ENCODE results near the gene MYH1.

Gene MYH1

DNA sequence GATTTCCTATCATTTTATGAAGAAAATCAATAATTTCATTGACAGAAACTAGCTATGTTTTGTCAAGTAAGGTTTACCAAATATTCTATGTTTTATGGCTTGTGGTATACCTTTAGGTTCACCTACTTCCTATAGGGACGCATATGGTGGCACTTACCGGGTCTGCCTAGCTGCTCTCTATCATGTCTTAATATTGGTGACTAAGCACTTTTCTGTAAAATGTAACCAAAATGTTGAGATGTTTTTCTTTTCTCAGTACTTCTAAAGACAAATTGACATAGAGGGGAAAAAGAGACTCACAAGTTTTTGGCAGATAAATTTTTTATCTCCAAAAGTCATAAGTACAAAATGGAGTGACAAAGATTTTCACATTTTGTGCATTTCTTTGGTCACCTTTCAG is 26.3 kb downstream of the MYH1 start:
- DNase-seq (ENCODE audit: low read depth in 3 of 3, low spot score in 1 of 3) = no peak

DNA sequence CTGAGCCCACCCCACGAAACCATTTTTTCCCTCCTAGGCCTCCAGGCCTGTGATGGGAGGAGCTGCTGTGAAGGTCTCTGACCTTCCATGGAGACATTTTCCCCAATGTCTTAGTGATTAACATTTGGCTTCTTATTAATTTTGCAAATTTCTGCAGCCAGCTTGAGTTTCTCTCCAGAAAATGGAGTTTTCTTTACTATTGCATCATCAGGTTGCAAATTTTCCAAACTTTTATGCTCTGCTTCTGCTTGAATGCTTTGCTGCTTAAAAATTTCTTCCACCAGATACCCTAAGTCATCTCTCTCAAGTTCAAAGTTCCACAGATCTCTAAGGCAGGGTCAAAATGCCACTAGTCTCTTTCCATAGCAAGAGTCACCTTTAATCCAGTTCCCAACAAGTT is 36.1 kb downstream of the MYH1 start:
- DNase-seq (ENCODE audit: low read depth in 3 of 3, low spot score in 1 of 3) = no peak

DNA sequence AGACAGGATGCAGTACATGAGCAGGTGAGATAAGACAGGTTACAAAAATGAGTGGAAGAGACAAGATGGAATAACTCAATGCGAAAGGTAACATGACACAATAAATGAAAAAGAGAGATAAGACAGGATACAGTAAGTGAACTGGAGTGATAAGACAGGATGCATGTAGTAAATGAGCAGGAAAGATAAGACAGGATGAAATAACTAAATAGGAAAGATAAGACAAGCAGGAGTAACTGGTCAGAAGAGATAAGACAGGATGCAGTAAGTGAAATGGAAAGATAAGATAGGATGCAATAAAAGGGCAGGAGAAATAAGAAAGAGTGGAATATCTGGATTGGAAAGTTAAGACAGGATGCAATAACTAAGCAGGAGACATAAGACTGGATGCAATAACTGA is 40.6 kb downstream of the MYH1 start:
- DNase-seq (ENCODE audit: low read depth in 3 of 3, low spot score in 1 of 3) = no peak

DNA sequence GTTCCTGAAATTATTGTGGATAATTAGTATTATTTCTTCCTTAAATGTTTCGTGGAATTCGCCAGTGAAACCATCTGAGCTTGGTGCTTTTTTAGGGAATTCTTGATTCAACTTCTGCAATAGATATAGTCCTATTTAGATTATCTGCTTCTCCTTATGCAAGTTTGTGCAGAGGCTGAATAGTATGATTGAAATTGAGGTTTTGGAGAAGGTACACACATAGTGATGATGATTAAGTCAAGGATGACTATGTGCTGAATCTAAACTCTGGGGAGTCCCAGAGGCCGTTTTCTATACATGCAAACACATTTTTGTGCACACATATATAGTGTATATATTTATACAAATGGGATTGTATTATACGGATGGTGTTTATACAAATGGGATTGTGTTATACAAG is 43.8 kb downstream of the MYH1 start:
- no peak for DNase-seq (ENCODE audit: low read depth in 3 of 3, low spot score in 1 of 3)

DNA sequence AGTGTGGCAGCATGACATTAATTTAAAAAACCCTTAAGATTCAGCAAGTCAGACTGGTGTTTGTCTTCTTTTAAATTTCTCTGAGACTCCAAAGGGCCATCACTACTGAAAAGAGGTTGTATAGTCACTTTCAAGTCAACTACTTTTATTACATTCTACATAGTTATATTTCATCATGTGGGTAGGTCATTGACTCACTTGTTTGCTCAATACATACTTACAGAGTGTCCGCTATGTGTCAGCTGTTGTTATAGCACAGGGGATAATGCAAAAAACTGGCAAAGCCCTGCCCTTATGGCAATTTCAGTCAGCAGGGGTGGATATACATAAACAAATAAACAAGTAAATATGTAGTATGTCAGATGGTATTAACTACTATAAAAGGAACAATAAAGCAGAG is 46.5 kb downstream of the MYH1 start:
- no peak for DNase-seq (ENCODE audit: low read depth in 3 of 3, low spot score in 1 of 3)

DNA sequence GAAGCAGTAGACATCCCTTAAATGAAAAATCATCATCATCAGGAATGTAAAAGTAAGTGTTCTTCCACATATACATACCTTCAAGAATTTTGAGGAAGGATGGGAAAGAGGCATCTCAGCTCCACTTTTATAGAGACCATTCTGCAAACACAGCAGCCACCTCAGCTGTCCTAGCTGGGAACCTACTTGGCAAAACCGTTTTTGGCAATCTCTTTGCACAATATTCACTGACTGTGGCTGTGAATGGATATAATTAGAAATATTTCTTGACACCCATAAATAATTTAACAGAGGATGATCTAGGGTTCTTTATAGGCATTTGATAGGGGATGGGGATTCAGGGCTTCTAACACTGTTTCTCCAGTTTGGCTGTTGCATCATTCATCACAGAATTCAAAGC is 48.9 kb downstream of the MYH1 start, which contains the start of gene MYH4:
Gene MYH4 (minus strand): TSS at position 101 of the 400 bp plus-strand sequence. CDS start 2,814 bp downstream, outside the sequence.
- no peak for DNase-seq (ENCODE audit: low read depth in 3 of 3, low spot score in 1 of 3)

DNA sequence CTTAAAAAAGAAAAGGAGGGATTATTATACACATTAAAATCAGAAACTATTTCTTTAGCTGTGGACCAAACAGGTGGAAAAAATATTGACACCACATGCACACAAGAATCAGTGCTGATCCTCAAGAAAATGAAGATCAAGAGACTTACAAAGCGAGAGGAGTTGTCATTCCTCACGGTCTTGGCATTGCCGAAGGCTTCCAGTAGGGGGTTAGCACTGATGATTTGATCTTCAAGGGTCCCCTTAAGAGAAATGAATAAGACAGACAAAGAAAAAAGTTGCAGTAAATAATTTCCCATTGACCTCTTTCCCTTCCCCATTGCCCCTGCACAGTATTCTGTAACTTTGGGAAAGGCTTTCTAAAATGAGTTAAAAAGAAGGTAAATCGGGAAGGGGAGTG is 54.9 kb downstream of the MYH1 start:
- no peak for DNase-seq (ENCODE audit: low read depth in 3 of 3, low spot score in 1 of 3)

DNA sequence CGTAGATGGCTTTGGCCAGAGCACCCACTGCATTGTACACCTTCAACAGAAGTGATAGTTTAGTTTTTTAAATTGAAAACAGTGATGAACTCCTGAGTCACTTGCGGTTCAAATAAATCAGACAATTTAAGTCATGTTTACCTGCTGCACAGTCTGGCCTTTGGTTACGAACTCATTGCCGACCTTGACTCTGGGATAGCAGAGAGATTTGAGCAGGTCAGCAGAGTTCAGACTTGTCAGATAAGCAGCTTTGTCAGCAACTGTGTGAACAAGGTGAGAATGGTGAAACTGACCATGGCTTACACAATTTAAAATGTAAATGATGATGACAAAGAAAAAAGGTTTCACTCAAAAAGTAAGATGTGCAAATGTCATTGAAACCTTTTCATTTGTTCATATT is 58.3 kb downstream of the MYH1 start:
- DNase-seq (ENCODE audit: low read depth in 3 of 3, low spot score in 1 of 3) = no peak

DNA sequence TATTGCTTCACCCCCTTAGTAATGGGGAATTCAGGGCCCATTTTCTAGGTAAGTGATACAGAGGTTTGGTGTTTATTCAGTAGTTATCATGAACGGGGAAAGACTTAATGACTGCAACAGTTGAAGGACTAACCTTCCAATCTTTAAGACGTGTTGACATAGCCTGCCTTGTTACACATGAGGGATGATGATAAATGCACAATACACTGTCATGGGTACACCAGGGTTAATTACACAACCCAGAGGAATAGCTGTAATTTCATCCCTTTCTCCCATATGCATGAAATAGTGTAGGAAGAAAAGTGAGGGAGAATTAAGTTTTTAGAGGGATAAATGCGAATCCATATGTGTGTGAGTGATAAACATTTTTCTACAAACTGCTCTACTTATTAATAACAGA is 59.6 kb downstream of the MYH1 start:
- no peak for DNase-seq (ENCODE audit: low read depth in 3 of 3, low spot score in 1 of 3)

DNA sequence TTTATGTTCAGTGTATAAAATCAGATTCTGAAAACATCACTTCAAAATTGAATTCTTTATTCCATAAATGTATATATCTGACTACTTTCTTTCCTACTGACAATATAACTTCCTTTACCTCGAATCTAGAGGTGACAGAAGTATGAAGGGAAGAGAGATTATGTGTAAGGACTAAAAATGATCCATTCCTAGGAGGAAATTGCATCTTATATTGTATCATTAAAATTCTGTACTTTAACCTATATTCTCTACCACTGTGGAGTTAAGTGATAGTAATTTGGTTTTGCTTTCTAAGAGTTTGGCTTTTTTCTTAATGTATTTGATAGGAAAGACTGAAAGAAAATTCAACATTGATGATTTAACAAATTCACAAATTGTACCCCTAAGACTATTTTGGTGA is 60.4 kb downstream of the MYH1 start:
- no peak for DNase-seq (ENCODE audit: low read depth in 3 of 3, low spot score in 1 of 3)

DNA sequence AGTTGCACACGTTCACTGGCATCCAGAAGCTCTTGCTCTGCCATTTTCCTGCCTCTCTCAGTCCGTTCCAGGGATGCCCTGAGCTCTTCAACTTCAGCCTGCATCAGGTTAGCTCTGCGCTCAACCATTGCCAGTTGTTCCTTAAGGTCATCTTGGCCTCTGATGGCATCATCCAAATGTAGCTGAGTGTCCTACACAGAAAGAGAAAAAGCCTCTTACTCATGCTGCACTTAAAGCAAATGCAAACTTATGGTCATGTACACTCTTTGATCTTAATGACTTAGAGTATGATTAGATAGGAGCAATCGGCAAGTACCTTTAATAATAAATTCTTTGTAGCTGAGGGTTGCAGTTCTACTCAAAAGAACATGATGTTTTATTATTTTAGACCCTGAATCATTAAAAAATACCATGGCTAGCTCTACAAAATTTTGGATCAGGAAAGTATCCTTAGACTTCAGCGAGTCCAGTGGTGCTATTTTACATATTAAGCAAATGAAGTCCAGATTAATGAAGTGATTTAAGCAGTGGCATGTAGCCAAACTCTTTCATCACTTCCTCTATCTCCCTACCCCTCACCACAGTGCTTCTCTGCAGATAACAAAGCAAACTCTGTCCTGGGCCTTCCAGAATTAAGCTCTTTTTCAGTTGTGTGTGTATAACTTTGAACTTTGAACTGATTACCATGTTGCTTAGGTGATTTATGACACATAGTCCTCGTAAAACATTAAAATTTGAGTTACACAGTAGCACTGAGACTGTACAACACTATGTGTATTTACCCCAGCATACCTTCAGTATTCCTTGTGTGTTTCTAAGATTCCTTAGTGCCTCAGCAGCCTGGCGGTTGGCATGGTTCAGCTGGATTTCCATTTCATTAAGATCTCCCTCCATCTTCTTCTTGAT is 71.1 kb downstream of the MYH1 start:
- DNase-seq (ENCODE audit: low read depth in 3 of 3, low spot score in 1 of 3) = no peak

Data from stimulated activated CD4-positive, alpha-beta T cell treated with anti-CD3 and anti-CD28 coated beads, TNF-alpha, amount 100 ng/mL, for 1 hour (primary cell).